Esophagus squamous epithelium (tissue), 4 donors: ENCODE data around the gene ANKMY2.

ENCODE experiments used
- CTCF ChIP-seq, 6 experiments: fragments of 450-650 bp in 4 of 6; fragments of 200-600 bp in 2 of 6; sonication (generic) in 2 of 6; IDR thresholded peaks; one replicate each; pipeline ENCODE4 v1.5.1; 2016 to 2019; ENCODE audit warnings: antibody characterized with exemption in 6 of 6, mild to moderate bottlenecking in 4 of 6, moderate library complexity in 4 of 6
- POLR2A ChIP-seq, 4 donors: fragments of 450-650 bp; IDR thresholded peaks; one replicate each; pipeline ENCODE4 v1.6.1; 2017; ENCODE audit warnings: antibody characterized with exemption in 4 of 4, mild to moderate bottlenecking in 4 of 4, moderate library complexity in 3 of 4

GRCh38 chr7:16609842-16610450 is 35.6 kb downstream of the ANKMY2 start:
- TF ChIP-seq CTCF (IDR thresholded peaks at IDR 0.05) (no peak), POLR2A (IDR thresholded peaks at IDR 0.05) (no peak)
